ENCODE measurements around the gene BABAM2.

BABAM2 gene

GRCh38 chr2:28339516-28340175 lies 449.1 kb downstream of the BABAM2 start:
- DNase-seq: no peak

GRCh38 chr2:28340312-28341202 lies 450.0 kb downstream of the BABAM2 start:
- no peak for DNase-seq

DNA sequence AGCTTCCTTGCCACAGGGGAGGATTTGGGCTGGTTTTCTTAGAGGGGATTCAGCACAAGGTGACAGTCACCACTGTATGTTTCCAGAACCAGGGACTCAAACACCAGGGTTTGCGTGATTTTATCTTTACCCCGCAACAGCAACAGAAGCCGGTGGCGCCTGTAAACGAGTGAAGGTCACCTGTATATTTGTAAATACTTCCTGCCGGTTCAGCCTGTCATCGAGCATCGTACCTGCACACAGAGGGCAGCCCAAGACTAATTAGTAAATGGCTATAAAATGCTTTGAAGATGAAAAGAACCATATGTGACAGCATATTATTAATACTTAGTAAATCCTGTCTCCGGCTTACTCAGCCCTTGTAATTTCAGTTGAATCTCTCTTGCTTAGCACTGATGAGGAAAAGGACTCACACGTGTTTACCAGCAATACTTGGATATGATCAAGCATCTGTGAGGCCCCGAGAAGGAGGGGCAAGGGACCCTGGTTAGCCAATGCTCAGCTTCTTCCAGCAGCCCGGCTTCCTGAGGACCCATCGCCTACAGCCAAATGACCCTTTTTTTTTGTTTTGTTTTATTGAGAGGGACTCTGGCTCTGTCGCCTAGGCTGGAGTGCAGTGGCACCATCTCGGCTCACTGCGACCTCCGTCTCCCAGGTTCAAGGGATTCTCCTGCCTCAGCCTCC lies 450.8 kb downstream of the BABAM2 start:
- no peak for DNase-seq

GRCh38 chr2:28342081-28342967 lies 451.8 kb downstream of the BABAM2 start:
- DNase-seq: no peak

DNA sequence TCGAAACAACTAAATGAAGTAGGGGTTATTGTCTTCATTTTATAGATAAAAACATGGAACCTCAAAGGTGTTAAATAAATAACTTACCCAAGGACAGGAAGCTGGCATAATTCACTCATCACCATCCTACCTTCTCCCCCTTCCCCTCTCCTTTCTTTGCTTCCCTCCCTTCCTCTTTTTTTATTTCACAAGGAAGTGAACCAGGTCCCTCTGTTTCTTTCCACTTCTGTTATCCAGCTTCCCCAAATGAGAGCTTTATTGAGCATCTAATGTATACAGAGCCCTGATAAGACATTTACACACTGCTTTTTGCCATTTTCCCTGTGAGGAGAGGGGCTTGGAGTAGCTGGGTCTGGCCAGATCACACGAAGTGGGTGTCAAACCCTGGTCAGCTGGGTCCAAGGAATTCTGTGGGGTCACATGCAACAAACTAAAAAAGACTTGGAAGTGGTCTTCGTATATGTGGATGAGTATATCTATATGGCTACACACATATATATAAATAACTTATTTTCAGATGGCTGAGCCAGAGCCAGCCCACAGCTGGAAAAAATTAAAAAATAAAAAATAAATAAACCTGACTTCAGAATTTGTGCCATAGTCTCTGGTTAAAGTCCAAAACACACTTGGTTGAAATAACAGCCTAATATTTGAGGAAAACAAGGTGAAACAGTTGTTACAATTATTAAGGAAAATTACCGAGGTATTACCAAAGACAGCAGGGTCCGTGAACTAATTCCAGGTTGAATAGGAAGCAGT lies 452.8 kb downstream of the BABAM2 start:
- DNase-seq: no peak

DNA sequence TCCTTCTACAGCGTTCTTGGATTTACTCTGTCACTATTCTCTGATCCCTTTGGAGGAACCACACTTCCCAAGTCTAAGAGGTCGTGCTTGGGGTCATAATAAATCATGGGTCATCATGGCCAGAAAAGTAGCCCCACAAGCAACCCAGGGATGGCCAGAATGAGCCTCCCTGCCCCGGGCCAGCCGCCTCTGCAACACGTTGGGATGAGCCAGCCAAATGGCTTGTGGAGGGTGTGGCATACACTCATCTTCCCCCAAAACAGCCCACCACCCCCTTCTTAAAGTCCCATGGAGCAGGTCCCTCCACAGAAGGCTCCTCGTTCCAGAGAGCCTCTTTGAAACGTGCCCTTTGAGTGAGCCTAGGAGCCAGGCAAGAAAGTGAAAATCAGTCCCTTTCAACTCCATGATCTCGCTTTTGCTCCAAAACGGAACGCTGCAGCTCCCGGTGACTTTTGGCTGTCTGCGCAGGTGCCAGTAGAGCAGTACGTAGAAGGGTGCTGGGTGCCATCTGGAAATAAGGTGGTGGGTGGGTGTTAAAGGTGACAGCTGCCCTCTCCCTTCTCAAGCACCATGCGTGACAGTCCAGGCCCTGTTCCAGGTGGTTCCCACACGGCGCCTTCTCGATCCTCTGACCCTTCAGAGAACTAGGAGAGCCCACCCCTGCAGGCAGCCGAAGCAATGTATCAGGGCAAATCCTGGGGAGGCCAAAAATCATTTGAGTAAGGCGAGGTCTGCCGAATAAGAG lies 453.6 kb downstream of the BABAM2 start:
- no peak for DNase-seq

DNA sequence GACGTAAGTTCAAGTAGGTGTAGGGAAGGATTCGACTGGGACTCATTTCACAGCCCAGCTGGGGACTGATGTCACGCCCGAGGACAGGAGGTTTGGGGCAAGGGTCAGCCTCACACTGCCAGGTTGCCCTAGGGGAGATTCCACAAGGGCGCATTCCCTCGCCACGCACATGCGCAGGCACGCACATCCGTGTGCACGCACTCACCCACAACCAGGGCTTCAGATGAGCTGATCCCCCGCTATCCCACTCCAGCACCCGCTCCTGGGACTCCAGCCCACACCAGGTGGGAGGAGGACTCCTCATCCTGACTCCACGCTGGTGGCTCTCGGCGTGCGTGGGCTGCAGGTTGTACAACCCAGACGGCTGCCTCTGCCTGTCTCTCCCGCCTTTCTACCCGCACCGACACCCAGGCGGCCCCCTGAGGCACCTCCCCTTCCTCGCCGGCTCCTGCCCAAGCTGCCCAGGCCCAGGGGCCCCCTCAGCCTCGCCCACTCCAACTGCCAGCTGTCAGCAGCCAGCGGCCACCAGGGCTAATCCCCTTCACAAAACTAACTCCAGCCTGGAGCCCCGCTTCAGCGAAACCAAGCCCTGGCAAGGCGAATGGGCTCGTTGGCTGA lies 454.3 kb downstream of the BABAM2 start:
- DNase-seq: no peak

- no peak for DNase-seq
These were observed 455.1 kb downstream of the BABAM2 start for GRCh38 chr2:28345619-28346018.

GRCh38 chr2:28346587-28346986 lies 456.1 kb downstream of the BABAM2 start:
- DNase-seq: no peak

GRCh38 chr2:28347193-28347592 lies 456.7 kb downstream of the BABAM2 start:
- DNase-seq: no peak

- peak; percentile 8 for DNase-seq
These were observed 457.1 kb downstream of the BABAM2 start for GRCh38 chr2:28347596-28347995.

DNA sequence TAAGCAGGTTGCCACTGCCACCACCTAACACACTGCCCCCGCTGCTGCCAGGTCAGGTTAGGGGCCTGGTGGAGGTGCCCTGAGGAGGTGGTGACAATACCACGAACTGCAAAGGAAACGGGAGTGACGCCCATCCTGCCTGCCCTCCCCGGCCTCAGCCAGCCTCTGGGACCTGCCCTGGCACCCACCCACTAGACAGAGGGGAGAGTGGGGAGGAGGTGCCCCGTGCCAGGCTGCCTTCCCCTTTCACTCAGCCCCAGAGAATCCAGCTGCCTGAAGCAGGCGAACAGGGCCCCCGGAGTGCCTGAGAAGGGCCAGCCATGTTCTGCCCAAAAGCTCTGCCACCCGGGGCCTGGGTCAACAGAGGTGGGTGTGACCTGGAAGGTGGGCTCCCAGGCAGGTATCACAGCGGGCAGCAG lies 457.6 kb downstream of the BABAM2 start:
- DNase-seq: peak; percentile 79

DNA sequence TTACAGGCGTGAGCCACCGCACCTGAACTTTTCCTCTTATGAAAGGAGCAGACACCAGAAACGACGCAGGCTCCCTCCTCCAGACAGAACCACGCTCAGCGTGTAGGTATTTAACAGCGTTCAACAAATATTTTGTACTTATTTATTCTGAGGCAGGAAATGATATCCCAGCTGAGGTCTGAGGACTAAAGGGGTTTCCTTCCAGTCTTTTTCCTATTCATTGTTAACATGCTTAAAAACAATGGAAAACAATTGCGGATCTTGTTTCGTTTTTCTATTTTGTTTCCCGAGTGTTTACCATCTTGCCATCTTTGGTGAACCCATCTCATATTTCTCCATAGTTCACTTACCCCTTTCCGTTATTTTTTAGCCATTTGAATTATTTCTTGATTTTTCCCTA lies 458.4 kb downstream of the BABAM2 start:
- no peak for DNase-seq

DNA sequence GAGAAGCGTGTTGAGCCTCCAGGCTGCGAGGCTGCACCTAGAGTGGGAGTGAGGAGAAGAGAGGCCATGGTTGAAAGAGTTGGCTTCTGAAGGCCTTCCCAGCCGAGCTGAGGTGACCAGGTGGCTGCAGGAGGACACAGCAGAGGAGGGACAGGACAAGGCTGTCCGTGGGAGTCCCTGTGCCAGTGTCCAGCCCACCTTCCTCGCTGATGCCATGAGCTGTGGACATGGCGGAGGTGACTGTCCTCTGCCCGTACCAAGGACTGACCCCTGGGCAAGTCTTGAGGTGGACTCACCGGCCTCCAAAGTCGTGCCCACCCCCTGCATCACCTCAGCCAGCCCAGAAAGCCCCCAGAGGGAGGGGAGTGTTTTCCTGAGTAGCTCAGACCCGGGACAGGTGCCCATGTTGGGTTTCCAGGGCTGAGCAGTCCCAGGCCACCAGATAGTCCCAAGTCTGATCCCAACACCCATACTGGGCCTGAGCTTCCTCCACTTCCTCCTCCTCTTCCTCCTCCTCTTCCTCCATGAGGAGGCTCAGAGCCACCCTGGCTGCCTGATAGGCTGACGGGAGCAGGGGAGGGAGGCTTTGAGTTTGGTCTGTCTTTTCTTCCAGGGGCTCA lies 459.1 kb downstream of the BABAM2 start:
- DNase-seq: no peak

GRCh38 chr2:28350196-28350595 lies 459.7 kb downstream of the BABAM2 start:
- no peak for DNase-seq

- DNase-seq: no peak
These were observed 460.3 kb downstream of the BABAM2 start for GRCh38 chr2:28350791-28351285.

- DNase-seq: no peak
These were observed 461.1 kb downstream of the BABAM2 start for GRCh38 chr2:28351621-28352020.

GRCh38 chr2:28352104-28352503 lies 461.6 kb downstream of the BABAM2 start:
- DNase-seq: no peak

GRCh38 chr2:28352610-28353195 lies 462.2 kb downstream of the BABAM2 start:
- no peak for DNase-seq
